HCT116 (cell line): ENCODE measurements around the gene THPO. TPM values are rescaled to one million over a fixed set of nuclear protein-coding genes. Genes with fewer than 3 reads are reported as not detected.

ENCODE experiments used
- ATAC-seq: fragments of 200-7000 bp; cut with Tn5 transposase; 2 replicates; pipeline ENCODE4 v1.9.1; 2020; ENCODE audit warnings: mild to moderate bottlenecking, moderate library complexity
- BruUV-seq: library from RNA; stranded (reverse); fragments of 400-500 nt; replicated peaks from 2 replicates; lab custom pipeline; 2021; lab: Mats Ljungman, UMichigan
- CTCF ChIA-PET: fragments of 300-600 bp; sonication (Branson Sonifier 250); formaldehyde crosslinking; loops from one replicate; lab custom pipeline; 2021; ENCODE audit warnings: antibody characterized with exemption; lab: Charles Lee
- POLR2A ChIA-PET: fragments of 300-600, 350-600 bp; sonication (Branson Sonifier 250); formaldehyde crosslinking; loops from one replicate; lab custom pipeline; 2021; ENCODE audit warnings: antibody characterized with exemption; lab: Charles Lee
- RAD21 ChIA-PET, 2 experiments: fragments of 300-600 bp; sonication (Branson Sonifier 250); formaldehyde crosslinking; loops; one replicate each; lab custom pipeline; 2023; ENCODE audit warnings: low total read pairs in 2 of 2; ENCODE audit not compliant: uncharacterized antibody in 2 of 2, unreplicated experiment in 2 of 2, low non-redundant PET in 1 of 2; lab: Charles Lee
- DNase-seq: peaks from one replicate; pipeline ENCODE4 v3.0.0-alpha.2; 2010; ENCODE audit warnings: low read depth, low spot score
- H2AFZ ChIP-seq: fragments of 200-600 bp; shearing (Covaris generic), sonication (generic); 2 replicates; pipeline ENCODE4 v1.6.1; 2017; ENCODE audit warnings: low read depth, mixed run types, mixed read lengths, antibody characterized with exemption, low read length; ENCODE audit not compliant: poor library complexity, severe bottlenecking
- H3K27ac ChIP-seq: 2 replicates; pipeline ENCODE4 v1.5.1; 2012; ENCODE audit warnings: low read depth, low read length
- H3K27me3 ChIP-seq: fragments of 200-600 bp; sonication (generic); 2 replicates; pipeline ENCODE4 v1.6.1; 2016; ENCODE audit warnings: mixed run types, low read length, mixed read lengths; ENCODE audit not compliant: insufficient read depth
- H3K36me3 ChIP-seq, 2 experiments: fragments of 200-500 bp in 1 of 2; fragments of 200-600 bp in 1 of 2; sonication (Bioruptor generic) in 1 of 2; sonication (generic) in 1 of 2; 2 replicates each; pipeline versions ENCODE4 v1.5.1 to v1.6.1; 2014 to 2016; ENCODE audit warnings: low read length in 2 of 2, inconsistent platforms in 1 of 2, mixed read lengths in 1 of 2, mixed run types in 1 of 2; ENCODE audit not compliant: insufficient read depth in 2 of 2, control insufficient read depth in 1 of 2
- H3K4me1 ChIP-seq, 2 experiments: fragments of 200-600 bp in 1 of 2; sonication (generic) in 1 of 2; 2 replicates each; pipeline versions ENCODE4 v1.5.1 to v1.6.1; 2012 to 2017; ENCODE audit warnings: low read length in 2 of 2, inconsistent platforms in 1 of 2, mild to moderate bottlenecking in 1 of 2, mixed read lengths in 1 of 2, mixed run types in 1 of 2, moderate library complexity in 1 of 2; ENCODE audit not compliant: insufficient read depth in 2 of 2, control insufficient read depth in 1 of 2
- H3K4me2 ChIP-seq: fragments of 200-600 bp; sonication (generic); 2 replicates; pipeline ENCODE4 v1.6.1; 2017; ENCODE audit warnings: mixed run types, low read length, mixed read lengths
- H3K4me3 ChIP-seq, 2 experiments: fragments of 200-600 bp in 1 of 2; sonication (generic) in 1 of 2; replicated peaks in 1 of 2; 2 replicates each; pipeline ENCODE4 v1.5.1; 2011 to 2016; ENCODE audit warnings: low read length in 2 of 2, control low read depth in 1 of 2, low read depth in 1 of 2, mild to moderate bottlenecking in 1 of 2, mixed read lengths in 1 of 2, mixed run types in 1 of 2
- H3K79me2 ChIP-seq: fragments of 200-600 bp; sonication (generic); 2 replicates; pipeline ENCODE4 v1.6.1; 2017; ENCODE audit warnings: mild to moderate bottlenecking, mixed run types, low read length, moderate library complexity, mixed read lengths; ENCODE audit not compliant: insufficient read depth
- H3K9ac ChIP-seq: fragments of 200-600 bp; sonication (generic); 2 replicates; pipeline ENCODE4 v1.6.1; 2016; ENCODE audit warnings: low read length, mixed read lengths
- H3K9me2 ChIP-seq: fragments of 200-600 bp; sonication (generic), shearing (Covaris generic); 2 replicates; pipeline ENCODE4 v1.6.1; 2017; ENCODE audit warnings: mixed run types, mild to moderate bottlenecking, moderate library complexity; ENCODE audit not compliant: insufficient read depth
- H3K9me3 ChIP-seq, 2 experiments: fragments of 200-500 bp in 1 of 2; fragments of 200-600 bp in 1 of 2; sonication (Bioruptor generic) in 1 of 2; sonication (generic) in 1 of 2; 2 replicates each; pipeline ENCODE4 v1.6.1; 2014 to 2017; ENCODE audit warnings: low read length in 2 of 2, mixed read lengths in 2 of 2, inconsistent platforms in 1 of 2, low read depth in 1 of 2, mild to moderate bottlenecking in 1 of 2, mixed run types in 1 of 2, moderate library complexity in 1 of 2; ENCODE audit not compliant: control insufficient read depth in 1 of 2, insufficient read depth in 1 of 2
- H4K20me1 ChIP-seq: fragments of 200-600 bp; sonication (generic), shearing (Covaris generic); 2 replicates; pipeline ENCODE4 v1.6.1; 2017; ENCODE audit warnings: mixed run types, mild to moderate bottlenecking, moderate library complexity; ENCODE audit not compliant: insufficient read depth
- CTCF ChIP-seq, 3 experiments: fragments of 200-600 bp in 1 of 3; sonication (generic) in 1 of 3; IDR thresholded peaks in 2 of 3; conservative IDR thresholded peaks in 1 of 3; 2 replicates each; pipeline ENCODE4 v1.5.1; 2012 to 2017; ENCODE audit warnings: low read depth in 2 of 3, low read length in 2 of 3, antibody characterized with exemption in 1 of 3, borderline replicate concordance in 1 of 3, control low read depth in 1 of 3, mild to moderate bottlenecking in 1 of 3, mixed read lengths in 1 of 3, mixed run types in 1 of 3, moderate library complexity in 1 of 3; ENCODE audit not compliant: insufficient read depth in 1 of 3
- EZH2 ChIP-seq: fragments of 200-600 bp; sonication (generic); IDR thresholded peaks from 2 replicates; pipeline ENCODE4 v1.6.1; 2017; ENCODE audit warnings: antibody characterized with exemption, mixed run types
- POLR2AphosphoS5 ChIP-seq: IDR thresholded peaks from 2 replicates; pipeline ENCODE4 v1.6.1; 2011; ENCODE audit warnings: mild to moderate bottlenecking, low read depth, low read length, moderate library complexity
- RAD21 ChIP-seq: IDR thresholded peaks from 2 replicates; pipeline ENCODE4 v1.6.1; 2012; ENCODE audit warnings: low read depth, mild to moderate bottlenecking
- TCF7L2 ChIP-seq: IDR thresholded peaks from 2 replicates; pipeline ENCODE4 v1.7.0; 2011; ENCODE audit warnings: borderline replicate concordance, inconsistent platforms; ENCODE audit not compliant: insufficient read depth, insufficient read length; ENCODE audit errors: extremely low read depth
- intact Hi-C: fragments of 100-400 bp; cut with micrococcal nuclease; formaldehyde crosslinking; loops from 2 replicates; pipeline ENCODE4 v1.10.0; 2022
- total RNA-seq: library from RNA; stranded (reverse); gene quantifications from one replicate; pipeline ENCODE4 v1.2.1, GENCODE V29; 2021; ENCODE audit not compliant: unreplicated experiment
- TF ChIP-seq, protein P1 (sequence below): IDR thresholded peaks from 2 replicates; pipeline ENCODE4 v1.6.1; 2012

THPO gene
- total RNA-seq, 1 experiment from 2014 or later: not detected

DNA sequence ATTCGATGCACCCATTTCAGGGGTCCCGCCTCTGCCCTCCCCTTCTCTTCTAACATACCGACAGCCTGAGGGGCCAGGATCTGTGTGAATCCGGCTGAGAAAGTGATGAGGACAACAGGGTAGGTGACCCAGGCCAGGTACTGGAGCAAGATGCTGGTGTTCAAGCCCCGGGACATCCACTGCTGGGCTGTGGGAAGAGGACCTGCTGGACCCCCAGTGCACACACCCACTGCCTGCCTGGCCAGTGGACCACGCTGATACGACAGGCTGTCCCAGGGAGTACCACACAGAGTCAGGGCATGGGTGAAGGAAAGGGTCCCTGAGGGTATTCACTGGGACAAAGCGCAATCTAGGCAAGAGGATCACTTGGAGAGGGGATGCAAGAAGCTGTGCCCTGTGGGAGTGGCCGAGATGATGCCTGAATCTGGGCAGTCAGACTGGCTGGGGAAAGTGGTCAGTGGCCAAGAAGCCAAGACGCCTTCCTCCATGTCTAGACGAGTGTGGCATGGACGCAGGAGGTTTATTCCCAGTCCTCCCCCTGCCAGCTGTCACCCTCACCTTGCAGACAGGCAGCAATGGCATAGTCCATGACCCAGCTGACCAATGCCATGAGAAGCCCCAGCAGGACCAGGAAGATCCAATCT lies 19.8 kb downstream of the THPO start:
- intact Hi-C loops: no loop called here
- Histone ChIP-seq H3K79me2 (peaks cover 15% of the 10 kb centered on the region), H3K4me3 (no peak overlapping the region), H3K9ac (no peak overlapping the region)
- ChIA-PET CTCF (no interaction called here), RAD21 (no interaction called here)
- TF ChIP-seq RAD21 (no peak), POLR2AphosphoS5 (no peak), CTCF (IDR thresholded peaks at IDR 0.05 in 2 of 3, conservative IDR thresholded peaks at IDR 0.05 in 1 of 3; ENCODE audit: borderline replicate concordance in 1 of 3, insufficient read depth in 1 of 3, low read depth in 2 of 3, low read length in 2 of 3) (no peak), TCF7L2 (no peak), EZH2 (no peak)
- TF ChIP-seq, protein P1, sequence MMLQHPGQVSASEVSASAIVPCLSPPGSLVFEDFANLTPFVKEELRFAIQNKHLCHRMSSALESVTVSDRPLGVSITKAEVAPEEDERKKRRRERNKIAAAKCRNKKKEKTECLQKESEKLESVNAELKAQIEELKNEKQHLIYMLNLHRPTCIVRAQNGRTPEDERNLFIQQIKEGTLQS: no peak
- TF ChIP-seq, all 23 proteins: peak for 0
- Histone ChIP-seq H3K9me2 (no peaks in the 10 kb centered on the region), H3K4me1 (peaks cover 4 to 22% of the 10 kb centered on the region in 2 experiments; a peak in 3 of 4 replicates), H3K36me3 (peaks cover 18 to 24% of the 10 kb centered on the region in 2 experiments; a peak in 3 of 4 replicates), H3K27me3 (no peaks in the 10 kb centered on the region), H2AFZ (no peak overlapping the region), H4K20me1 (no peaks in the 10 kb centered on the region), H3K27ac (no peak overlapping the region), H3K9me3 (no peaks in the 10 kb centered on the region), H3K4me2 (no peak overlapping the region)
- no peak for DNase-seq
- POLR2A ChIA-PET: interaction anchor here (1.5 kb wide), 1 partner anchor 12 kb away, joined by 4 read pairs; no protein-coding TSS in a partner anchor
- no TSS peak for BruUV-seq
- no peak for ATAC-seq
